Fibroblast of pulmonary artery (primary cell): Measurements from ENCODE around the gene PHTF1.

Experiments
- DNase-seq: peaks from one replicate; pipeline ENCODE4 v3.0.0-alpha.2; 2010; ENCODE audit warnings: low read depth
- H3K4me3 ChIP-seq: replicated peaks from 2 replicates; pipeline ENCODE4 v1.5.1; 2011; ENCODE audit warnings: low read depth, mild to moderate bottlenecking, control low read depth, low read length, moderate library complexity
- TF ChIP-seq, protein P1 (sequence below): IDR thresholded peaks from 2 replicates; pipeline ENCODE4 v1.5.1; 2011; ENCODE audit warnings: mild to moderate bottlenecking, control low read depth, low read length, inconsistent platforms; ENCODE audit errors: missing control alignments

The PHTF1 gene

GRCh38 chr1:113751114-113751513 lies 8.2 kb downstream of the PHTF1 start:
- TF ChIP-seq, protein P1, sequence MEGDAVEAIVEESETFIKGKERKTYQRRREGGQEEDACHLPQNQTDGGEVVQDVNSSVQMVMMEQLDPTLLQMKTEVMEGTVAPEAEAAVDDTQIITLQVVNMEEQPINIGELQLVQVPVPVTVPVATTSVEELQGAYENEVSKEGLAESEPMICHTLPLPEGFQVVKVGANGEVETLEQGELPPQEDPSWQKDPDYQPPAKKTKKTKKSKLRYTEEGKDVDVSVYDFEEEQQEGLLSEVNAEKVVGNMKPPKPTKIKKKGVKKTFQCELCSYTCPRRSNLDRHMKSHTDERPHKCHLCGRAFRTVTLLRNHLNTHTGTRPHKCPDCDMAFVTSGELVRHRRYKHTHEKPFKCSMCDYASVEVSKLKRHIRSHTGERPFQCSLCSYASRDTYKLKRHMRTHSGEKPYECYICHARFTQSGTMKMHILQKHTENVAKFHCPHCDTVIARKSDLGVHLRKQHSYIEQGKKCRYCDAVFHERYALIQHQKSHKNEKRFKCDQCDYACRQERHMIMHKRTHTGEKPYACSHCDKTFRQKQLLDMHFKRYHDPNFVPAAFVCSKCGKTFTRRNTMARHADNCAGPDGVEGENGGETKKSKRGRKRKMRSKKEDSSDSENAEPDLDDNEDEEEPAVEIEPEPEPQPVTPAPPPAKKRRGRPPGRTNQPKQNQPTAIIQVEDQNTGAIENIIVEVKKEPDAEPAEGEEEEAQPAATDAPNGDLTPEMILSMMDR: no peak
- H3K4me3 ChIP-seq: no peak overlapping the region
- DNase-seq: no peak

DNA sequence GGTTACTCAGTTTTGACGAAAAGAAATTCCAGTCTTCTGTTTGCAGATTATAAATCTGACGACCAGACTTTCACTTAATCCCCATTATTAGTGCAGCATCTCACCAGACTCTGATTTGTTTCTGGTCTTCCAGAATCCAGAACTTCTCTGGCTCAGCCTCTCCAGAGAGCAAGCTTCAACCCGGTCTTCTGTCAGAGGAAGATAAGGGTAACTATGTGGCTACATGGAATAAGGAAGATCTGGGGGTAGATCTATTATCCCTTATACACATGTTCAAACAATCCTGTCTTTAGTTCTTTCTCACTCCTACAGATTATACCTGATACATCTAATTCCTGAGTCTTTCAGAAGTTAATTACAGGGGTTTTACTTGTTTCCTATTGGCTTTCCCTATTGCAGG lies 9.9 kb downstream of the PHTF1 start:
- TF ChIP-seq, protein P1: no peak
- no peak for DNase-seq
- H3K4me3 ChIP-seq: no peak overlapping the region

DNA sequence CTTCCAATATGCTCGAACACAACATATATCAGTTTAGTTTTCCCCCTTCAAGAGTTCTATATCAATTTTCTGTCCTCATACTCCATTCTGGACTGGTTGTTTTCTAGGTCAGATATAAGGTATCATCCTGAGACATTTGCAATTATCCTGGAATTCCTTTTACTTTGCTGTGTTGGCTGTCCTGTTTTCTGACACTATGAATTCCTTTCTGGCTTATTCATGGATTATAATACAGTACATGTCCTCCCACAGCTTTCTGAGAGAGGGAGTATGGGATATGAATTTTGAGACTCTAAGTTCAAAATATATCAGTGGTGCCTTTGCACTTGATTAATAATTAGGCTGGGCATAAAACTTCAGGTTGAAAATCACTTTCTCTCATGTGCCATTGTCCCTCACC lies 11.9 kb downstream of the PHTF1 start:
- TF ChIP-seq, protein P1: no peak
- peak; percentile 59 for DNase-seq
- no peak overlapping the region for H3K4me3 ChIP-seq

DNA sequence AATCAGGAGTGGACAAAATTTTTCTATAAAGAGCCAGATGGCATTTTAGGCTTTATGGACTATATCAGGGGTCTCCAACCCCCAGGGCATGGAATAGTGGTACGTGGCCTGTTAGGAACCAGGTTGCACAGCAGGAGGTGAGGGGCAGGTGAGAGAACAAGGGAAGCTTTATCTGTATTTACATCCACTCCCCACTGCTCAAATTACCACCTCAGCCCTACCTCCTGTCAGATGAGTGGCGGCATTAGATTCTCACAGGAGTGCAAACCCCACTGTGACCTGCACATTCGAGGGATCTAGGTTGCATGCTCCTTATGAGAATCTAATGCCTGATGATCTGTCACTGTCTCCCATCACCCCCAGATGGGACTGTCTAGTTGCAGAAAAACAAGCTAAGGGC lies 13.9 kb downstream of the PHTF1 start:
- DNase-seq: no peak
- TF ChIP-seq, protein P1: no peak
- no peak overlapping the region for H3K4me3 ChIP-seq

GRCh38 chr1:113744114-113744513 lies 15.2 kb downstream of the PHTF1 start:
- H3K4me3 ChIP-seq: no peak overlapping the region
- no peak for DNase-seq
- TF ChIP-seq, protein P1: no peak

- no peak overlapping the region for H3K4me3 ChIP-seq
- TF ChIP-seq, protein P1: no peak
- no peak for DNase-seq
Observed at GRCh38 chr1:113742515-113742914, 16.8 kb downstream of the PHTF1 start.

DNA sequence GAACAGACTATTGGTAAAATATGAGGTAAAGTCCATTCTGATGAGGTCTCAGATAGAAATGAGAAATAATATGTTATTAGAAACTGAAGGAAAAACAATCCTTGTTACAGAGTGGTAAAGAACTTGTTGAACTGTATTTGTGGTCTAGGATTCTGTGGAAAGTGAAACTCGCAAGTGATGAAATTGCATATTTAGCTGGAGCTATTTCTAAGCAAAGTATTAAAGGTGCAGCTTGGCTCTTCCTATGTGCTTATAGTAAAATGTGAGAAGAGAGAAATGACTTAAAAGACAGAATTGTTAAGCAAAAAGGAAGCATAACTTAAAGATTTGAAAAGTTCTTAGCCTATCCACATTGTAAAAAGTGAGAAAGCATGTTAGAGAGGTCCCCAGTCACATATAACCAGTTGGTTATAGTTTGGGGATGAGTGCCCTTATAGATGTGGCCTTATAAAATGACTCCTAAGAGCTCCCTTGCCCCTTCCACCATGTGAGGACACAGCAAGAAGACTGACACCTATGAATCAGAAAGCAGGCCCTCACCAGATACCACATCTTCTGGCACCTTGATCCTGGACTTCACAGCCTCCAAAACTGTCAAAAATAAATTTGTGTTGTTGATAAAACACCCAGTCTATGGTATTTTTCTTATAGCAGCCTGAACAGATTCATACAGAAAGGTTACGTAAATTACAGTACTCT lies 24.8 kb downstream of the PHTF1 start:
- TF ChIP-seq, protein P1: no peak
- no peak for DNase-seq
- no peak overlapping the region for H3K4me3 ChIP-seq
